GM21528 (cell line): ENCODE measurements around the gene MCM8.

Experiments
- ATAC-seq: cut with Tn5 transposase; IDR thresholded peaks from one replicate; pipeline ENCODE4 v1.9.1; 2021; ENCODE audit warnings: mild to moderate bottlenecking, moderate library complexity; ENCODE audit not compliant: unreplicated experiment, low FRiP score

MCM8 gene

GRCh38 chr20:5950271-5951031 lies at the start of gene MCM8, which contains the start of gene TRMT6:
MCM8 (plus strand) TSS chr20:5950652; CDS start chr20:5952016, 1,364 bp downstream.
TRMT6 (minus strand) TSS chr20:5950533; CDS start chr20:5950405, 128 bp downstream.
- peak; percentile 98 for ATAC-seq

GRCh38 chr20:5900908-5901307 lies 49.5 kb upstream of the MCM8 start:
- no peak for ATAC-seq

- ATAC-seq, result no peak
Measured at GRCh38 chr20:5908981-5909380, 41.5 kb upstream of the MCM8 start.

GRCh38 chr20:5910186-5910585 lies 40.3 kb upstream of the MCM8 start:
- ATAC-seq, result no peak

- ATAC-seq, result no peak
Measured at GRCh38 chr20:5913166-5913565, 37.3 kb upstream of the MCM8 start.

- no peak for ATAC-seq
Measured at GRCh38 chr20:5914859-5915258, 35.6 kb upstream of the MCM8 start.

- ATAC-seq, result no peak
Measured at GRCh38 chr20:5918856-5919625, 31.4 kb upstream of the MCM8 start.

- no peak for ATAC-seq
Measured at GRCh38 chr20:5919626-5920544, 30.6 kb upstream of the MCM8 start.

GRCh38 chr20:5920581-5920980 lies 29.9 kb upstream of the MCM8 start:
- no peak for ATAC-seq

GRCh38 chr20:5923493-5923892 lies 27.0 kb upstream of the MCM8 start:
- ATAC-seq, result no peak

GRCh38 chr20:5925551-5925950 lies 24.9 kb upstream of the MCM8 start:
- no peak for ATAC-seq

- no peak for ATAC-seq
Measured at GRCh38 chr20:5927749-5928462, 22.5 kb upstream of the MCM8 start.

- no peak for ATAC-seq
Measured at GRCh38 chr20:5928836-5929715, 21.4 kb upstream of the MCM8 start.

- ATAC-seq, result no peak
Measured at GRCh38 chr20:5931411-5931810, 19.0 kb upstream of the MCM8 start.

GRCh38 chr20:5932796-5933195 lies 17.7 kb upstream of the MCM8 start:
- ATAC-seq, result no peak

- ATAC-seq, result no peak
Measured at GRCh38 chr20:5933802-5934436, 16.5 kb upstream of the MCM8 start.

GRCh38 chr20:5935384-5935783 lies 15.1 kb upstream of the MCM8 start:
- ATAC-seq, result no peak

GRCh38 chr20:5936238-5936637 lies 14.2 kb upstream of the MCM8 start:
- no peak for ATAC-seq
